Measurements from ENCODE around the gene SHCBP1L.

The SHCBP1L gene

DNA sequence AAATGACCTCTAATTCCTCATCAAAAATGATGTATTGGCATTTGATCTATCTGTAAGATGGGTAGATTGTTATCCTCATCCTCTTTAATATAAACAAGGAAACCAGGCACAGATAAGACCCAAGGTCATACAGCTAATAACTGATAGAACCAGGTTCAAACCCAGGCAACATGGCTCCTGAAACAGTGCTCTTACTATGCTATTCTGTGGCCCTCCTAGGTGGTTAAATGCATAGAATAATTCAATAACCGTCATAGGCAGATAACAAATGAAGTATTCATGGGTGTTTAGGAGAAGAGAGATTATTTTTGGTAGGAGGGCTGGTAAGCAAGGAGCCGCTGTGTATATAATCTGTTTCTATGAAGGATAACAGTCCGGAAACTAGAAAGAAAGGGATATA, 67.4 kb downstream of the SHCBP1L start:
- TF ChIP-seq POLR2A (IDR thresholded peaks at IDR 0.05; ENCODE audit: low read depth, low read length) (no peak), TAF1 (IDR thresholded peaks at IDR 0.05; ENCODE audit: borderline replicate concordance, low read depth, low read length) (no peak), POLR2AphosphoS5 (IDR thresholded peaks at IDR 0.05; ENCODE audit: low read depth, low read length) (no peak)
- DNase-seq (ENCODE audit: insufficient read length) (no peak), FAIRE-seq (no peak)

DNA sequence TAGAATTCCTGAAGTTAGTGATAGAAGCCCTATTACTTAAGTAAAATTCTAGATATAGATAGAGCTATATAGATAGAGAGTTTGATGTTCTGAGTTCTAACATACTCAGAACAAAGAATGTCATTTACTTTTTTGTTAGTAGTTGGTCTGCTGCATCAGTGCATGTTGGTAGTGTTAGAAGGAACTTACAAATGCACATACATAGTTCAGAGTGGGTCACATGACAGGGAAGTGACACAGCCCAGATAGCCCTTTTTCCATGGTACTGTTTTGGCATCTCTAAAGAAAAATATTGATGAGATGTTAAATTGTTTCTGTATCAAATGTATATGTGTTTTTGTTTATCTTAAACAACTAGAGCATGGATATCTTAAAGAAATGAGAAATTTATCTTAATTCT, 68.1 kb downstream of the SHCBP1L start:
- no peak for FAIRE-seq
- TF ChIP-seq POLR2A (IDR thresholded peaks at IDR 0.05; ENCODE audit: low read depth, low read length): no peak
- DNase-seq (ENCODE audit: insufficient read length): no peak

DNA sequence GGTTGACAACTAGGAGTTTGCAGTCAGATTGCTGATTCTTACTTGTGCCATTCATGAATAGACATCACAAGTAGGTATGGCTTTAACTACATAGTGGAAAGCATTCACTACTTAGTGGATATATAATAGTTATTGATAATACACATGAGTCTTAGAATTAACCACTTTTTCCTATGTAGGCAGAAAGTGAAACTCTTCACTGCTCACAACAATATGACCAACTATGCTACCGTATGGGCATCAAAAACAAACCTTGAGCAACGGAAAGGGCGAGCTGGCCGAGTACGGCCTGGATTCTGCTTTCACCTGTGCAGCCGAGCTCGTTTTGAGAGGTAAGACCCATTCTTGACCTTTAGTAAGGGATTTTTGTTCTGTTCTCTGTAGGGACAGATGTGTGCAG, 75.1 kb downstream of the SHCBP1L start:
- FAIRE-seq (no peak), DNase-seq (ENCODE audit: insufficient read length) (no peak)
- TF ChIP-seq POLR2AphosphoS5 (IDR thresholded peaks at IDR 0.05; ENCODE audit: low read depth, low read length): 0 out of 2 replicates have a peak, but pooled peaks have one; percentile 25
- TF ChIP-seq TAF1 (IDR thresholded peaks at IDR 0.05; ENCODE audit: borderline replicate concordance, low read depth, low read length): no peak

- FAIRE-seq (no peak), DNase-seq (ENCODE audit: insufficient read length) (no peak)
- TF ChIP-seq TAF1 (IDR thresholded peaks at IDR 0.05; ENCODE audit: borderline replicate concordance, low read depth, low read length) (no peak), POLR2AphosphoS5 (IDR thresholded peaks at IDR 0.05; ENCODE audit: low read depth, low read length) (no peak), POLR2A (IDR thresholded peaks at IDR 0.05; ENCODE audit: low read depth, low read length) (no peak)
Observed at GRCh38 chr1:182877331-182877730, 75.6 kb downstream of the SHCBP1L start.

DNA sequence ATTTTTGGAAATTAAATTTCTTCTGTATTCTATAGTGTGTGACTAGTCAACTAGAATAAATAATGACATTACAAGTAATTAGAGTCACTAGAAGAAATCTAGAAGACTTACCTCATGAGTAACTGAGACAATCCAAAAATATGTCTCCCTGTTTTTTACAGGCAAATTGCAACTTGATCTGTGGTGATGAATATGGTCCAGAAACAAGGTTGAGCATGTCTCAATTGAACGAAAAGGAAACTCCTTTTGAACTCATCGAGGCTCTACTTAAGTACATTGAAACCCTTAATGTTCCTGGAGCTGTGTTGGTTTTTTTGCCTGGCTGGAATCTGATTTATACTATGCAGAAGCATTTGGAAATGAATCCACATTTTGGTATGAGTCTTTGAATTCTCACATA, 77.1 kb downstream of the SHCBP1L start:
- TF ChIP-seq POLR2A (IDR thresholded peaks at IDR 0.05; ENCODE audit: low read depth, low read length) (no peak), TAF1 (IDR thresholded peaks at IDR 0.05; ENCODE audit: borderline replicate concordance, low read depth, low read length) (no peak), POLR2AphosphoS5 (IDR thresholded peaks at IDR 0.05; ENCODE audit: low read depth, low read length) (no peak)
- DNase-seq (ENCODE audit: insufficient read length) (no peak), FAIRE-seq (no peak)

DNA sequence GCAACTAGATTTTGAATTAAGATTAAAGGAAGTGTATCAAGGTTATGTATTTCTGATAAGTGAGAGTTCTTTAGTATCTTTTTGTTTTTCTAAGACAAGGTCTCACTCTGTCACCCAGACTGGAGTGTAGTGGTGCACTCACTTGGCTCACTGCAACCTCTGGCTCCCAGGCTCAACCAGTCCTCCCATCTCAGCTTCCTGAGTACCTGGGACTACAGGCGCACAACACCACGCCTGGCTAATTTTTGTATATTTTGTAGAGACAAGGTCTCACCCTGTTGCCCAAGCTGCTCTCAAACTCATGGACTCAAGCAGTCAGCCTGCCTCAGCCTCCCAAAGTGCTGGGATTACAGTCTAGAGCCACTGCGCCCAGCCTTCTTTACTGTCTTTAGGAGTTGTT, 80.1 kb downstream of the SHCBP1L start:
- DNase-seq (ENCODE audit: insufficient read length) (no peak), FAIRE-seq (no peak)
- TF ChIP-seq TAF1 (IDR thresholded peaks at IDR 0.05; ENCODE audit: borderline replicate concordance, low read depth, low read length) (no peak), POLR2A (IDR thresholded peaks at IDR 0.05; ENCODE audit: low read depth, low read length) (no peak), POLR2AphosphoS5 (IDR thresholded peaks at IDR 0.05; ENCODE audit: low read depth, low read length) (no peak)

GRCh38 chr1:182869241-182869666, 83.7 kb downstream of the SHCBP1L start:
- TF ChIP-seq POLR2A (IDR thresholded peaks at IDR 0.05; ENCODE audit: low read depth, low read length) (no peak), TAF1 (IDR thresholded peaks at IDR 0.05; ENCODE audit: borderline replicate concordance, low read depth, low read length) (no peak), POLR2AphosphoS5 (IDR thresholded peaks at IDR 0.05; ENCODE audit: low read depth, low read length) (no peak)
- FAIRE-seq (no peak), DNase-seq (ENCODE audit: insufficient read length) (no peak)

GRCh38 chr1:182867861-182868260, 85.1 kb downstream of the SHCBP1L start:
- DNase-seq (ENCODE audit: insufficient read length): no peak
- TF ChIP-seq TAF1 (IDR thresholded peaks at IDR 0.05; ENCODE audit: borderline replicate concordance, low read depth, low read length) (no peak), POLR2AphosphoS5 (IDR thresholded peaks at IDR 0.05; ENCODE audit: low read depth, low read length) (no peak), POLR2A (IDR thresholded peaks at IDR 0.05; ENCODE audit: low read depth, low read length) (no peak)
- no peak for FAIRE-seq

GRCh38 chr1:182863940-182864339, 89.0 kb downstream of the SHCBP1L start:
- TF ChIP-seq POLR2A (IDR thresholded peaks at IDR 0.05; ENCODE audit: low read depth, low read length) (no peak), POLR2AphosphoS5 (IDR thresholded peaks at IDR 0.05; ENCODE audit: low read depth, low read length) (no peak), TAF1 (IDR thresholded peaks at IDR 0.05; ENCODE audit: borderline replicate concordance, low read depth, low read length) (no peak)
- FAIRE-seq (no peak), DNase-seq (ENCODE audit: insufficient read length) (no peak)

DNA sequence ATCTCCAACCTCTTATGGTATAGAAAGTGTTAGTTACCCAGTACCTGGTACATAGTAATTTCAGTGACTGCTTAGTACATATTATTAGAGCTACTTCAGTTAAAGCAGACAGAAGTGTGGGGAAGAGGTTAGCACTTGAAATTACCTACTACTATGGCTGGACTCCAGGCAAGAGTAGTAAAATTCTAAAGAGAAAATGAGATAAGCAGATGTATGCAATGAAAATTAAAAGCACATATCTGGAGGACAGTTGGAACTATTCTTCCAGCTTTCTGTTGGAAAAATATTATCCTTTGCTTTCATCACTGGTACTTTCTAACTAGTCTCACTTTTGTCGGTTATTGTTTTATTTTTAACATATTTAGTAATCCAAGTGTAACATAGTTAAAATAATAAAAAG, 90.1 kb downstream of the SHCBP1L start:
- no peak for DNase-seq (ENCODE audit: insufficient read length)
- no peak for FAIRE-seq
- no peak for TF ChIP-seq TAF1 (IDR thresholded peaks at IDR 0.05; ENCODE audit: borderline replicate concordance, low read depth, low read length)
- no peak for TF ChIP-seq POLR2A (IDR thresholded peaks at IDR 0.05; ENCODE audit: low read depth, low read length)
- no peak for TF ChIP-seq POLR2AphosphoS5 (IDR thresholded peaks at IDR 0.05; ENCODE audit: low read depth, low read length)

DNA sequence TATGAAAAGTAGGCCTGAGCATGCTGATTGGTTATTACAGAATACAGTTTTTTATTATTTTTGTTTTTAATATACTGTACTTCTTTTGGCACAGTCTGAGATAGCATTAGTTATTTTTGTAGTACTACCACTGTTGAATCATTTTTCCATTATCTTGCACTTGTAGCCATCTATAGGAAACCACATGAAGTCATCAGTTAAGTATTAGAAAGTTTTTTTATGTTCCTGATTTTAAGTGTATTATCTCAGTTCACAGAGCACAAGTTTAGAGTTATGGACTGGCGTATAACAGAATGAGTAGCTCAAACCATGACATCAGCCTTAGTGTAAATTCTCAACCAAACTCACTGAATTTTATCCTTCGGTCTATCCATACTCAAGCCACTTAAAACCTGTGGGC, 91.0 kb downstream of the SHCBP1L start:
- no peak for FAIRE-seq
- no peak for DNase-seq (ENCODE audit: insufficient read length)
- TF ChIP-seq TAF1 (IDR thresholded peaks at IDR 0.05; ENCODE audit: borderline replicate concordance, low read depth, low read length) (no peak), POLR2AphosphoS5 (IDR thresholded peaks at IDR 0.05; ENCODE audit: low read depth, low read length) (no peak), POLR2A (IDR thresholded peaks at IDR 0.05; ENCODE audit: low read depth, low read length) (no peak)

GRCh38 chr1:182860658-182861057, 92.3 kb downstream of the SHCBP1L start:
- FAIRE-seq (no peak), DNase-seq (ENCODE audit: insufficient read length) (no peak)
- TF ChIP-seq POLR2AphosphoS5 (IDR thresholded peaks at IDR 0.05; ENCODE audit: low read depth, low read length) (no peak), POLR2A (IDR thresholded peaks at IDR 0.05; ENCODE audit: low read depth, low read length) (peak; percentile 17; the same call in 1 of the 2 replicates)

- FAIRE-seq (no peak), DNase-seq (ENCODE audit: insufficient read length) (no peak)
- TF ChIP-seq TAF1 (IDR thresholded peaks at IDR 0.05; ENCODE audit: borderline replicate concordance, low read depth, low read length): no peak
- no peak for TF ChIP-seq POLR2A (IDR thresholded peaks at IDR 0.05; ENCODE audit: low read depth, low read length)
- no peak for TF ChIP-seq POLR2AphosphoS5 (IDR thresholded peaks at IDR 0.05; ENCODE audit: low read depth, low read length)
Observed at GRCh38 chr1:182857212-182857611, 95.8 kb downstream of the SHCBP1L start.
